ENCODE measurements around the gene CLSTN2. TPM values are rescaled to one million over a fixed set of nuclear protein-coding genes. Genes with fewer than 3 reads are reported as not detected.

CLSTN2 gene
- total RNA-seq, 1 donor from 2014 or later: not detected

GRCh38 chr3:140508550-140508949 lies 573.6 kb downstream of the CLSTN2 start:
- Mint-ChIP-seq H3K4me1 (no peaks in the 10 kb centered on the region), H3K4me3 (no peak overlapping the region), H3K36me3 (ENCODE audit: low read depth) (no peaks in the 10 kb centered on the region), H3K9me3 (no peaks in the 10 kb centered on the region), H3K27ac (no peak overlapping the region), H3K27me3 (peaks cover 2% of the 10 kb centered on the region)
- ChIA-PET CTCF (no interaction called here), POLR2A (no interaction called here)
- intact Hi-C loops (cut with micrococcal nuclease): no loop called here
- ATAC-seq (ENCODE audit: low read depth) (no peak), DNase-seq (no peak)
- no peak for TF ChIP-seq CTCF (IDR thresholded peaks at IDR 0.05)

- H3K36me3 Mint-ChIP-seq (ENCODE audit: low read depth): no peaks in the 10 kb centered on the region
- CTCF ChIA-PET: no interaction called here
- intact Hi-C loops (cut with micrococcal nuclease): no loop called here
- no peak overlapping the region for H3K4me3 Mint-ChIP-seq
- H3K9me3 Mint-ChIP-seq: no peaks in the 10 kb centered on the region
- H3K27ac Mint-ChIP-seq: no peak overlapping the region
- H3K4me1 Mint-ChIP-seq: no peaks in the 10 kb centered on the region
- peaks cover 2% of the 10 kb centered on the region for H3K27me3 Mint-ChIP-seq
- DNase-seq (no peak), ATAC-seq (ENCODE audit: low read depth) (no peak)
- no peak for TF ChIP-seq CTCF (IDR thresholded peaks at IDR 0.05)
- POLR2A ChIA-PET: no interaction called here
Measured at GRCh38 chr3:140509534-140509933, 574.5 kb downstream of the CLSTN2 start.

- Mint-ChIP-seq H3K27me3 (peaks cover 2% of the 10 kb centered on the region), H3K9me3 (no peaks in the 10 kb centered on the region), H3K27ac (no peak overlapping the region), H3K36me3 (ENCODE audit: low read depth) (no peaks in the 10 kb centered on the region), H3K4me3 (no peak overlapping the region), H3K4me1 (no peaks in the 10 kb centered on the region)
- POLR2A ChIA-PET: no interaction called here
- no peak for DNase-seq
- no peak for ATAC-seq (ENCODE audit: low read depth)
- CTCF ChIA-PET: no interaction called here
- TF ChIP-seq CTCF (IDR thresholded peaks at IDR 0.05): no peak
- intact Hi-C loops (cut with micrococcal nuclease): no loop called here
Measured at GRCh38 chr3:140510303-140510861, 575.4 kb downstream of the CLSTN2 start.

- intact Hi-C loops (cut with micrococcal nuclease): no loop called here
- no peak for ATAC-seq (ENCODE audit: low read depth)
Measured at GRCh38 chr3:140521751-140522445, 586.9 kb downstream of the CLSTN2 start.

More at GRCh38 chr3:140521751-140522445, 586.9 kb downstream of the CLSTN2 start:
- Mint-ChIP-seq H3K27me3 (peaks cover 33% of the 10 kb centered on the region), H3K4me3 (no peak overlapping the region), H3K36me3 (ENCODE audit: low read depth) (no peaks in the 10 kb centered on the region), H3K9me3 (peaks cover 16% of the 10 kb centered on the region), H3K27ac (no peak overlapping the region), H3K4me1 (no peaks in the 10 kb centered on the region)
- TF ChIP-seq CTCF (IDR thresholded peaks at IDR 0.05): no peak
- ChIA-PET POLR2A (no interaction called here), CTCF (no interaction called here)
- no peak for DNase-seq

Data from activated B cell treated with CpG ODN at 0.5 μM for 24 hours (primary cell).